Osteoblast (primary cell): ENCODE measurements around the gene ZNF813. TPM values are rescaled to one million over a fixed set of nuclear protein-coding genes. Genes with fewer than 3 reads are reported as not detected.
"Not testable (repeated sequence)": the region's sequence is repeated elsewhere in the genome, so short reads cannot be mapped to it uniquely, and the experiment has no call there.

Experiments
- DNase-seq: peaks from one replicate; pipeline ENCODE4 v3.0.0; 2011; ENCODE audit warnings: low spot score, mixed read lengths; ENCODE audit not compliant: insufficient read length; ENCODE audit errors: missing footprints
- H2AFZ ChIP-seq: 2 replicates; pipeline ENCODE4 v1.6.0; 2011; ENCODE audit warnings: mild to moderate bottlenecking, low read length
- H3K27ac ChIP-seq: 2 replicates; pipeline ENCODE4 v1.5.1; 2011; ENCODE audit warnings: mild to moderate bottlenecking, low read depth, low read length, moderate library complexity
- H3K27me3 ChIP-seq: 2 replicates; pipeline ENCODE4 v1.6.0; 2012; ENCODE audit warnings: mild to moderate bottlenecking, control low read depth, inconsistent platforms, low read length, moderate library complexity; ENCODE audit not compliant: insufficient read depth
- H3K36me3 ChIP-seq: 2 replicates; pipeline ENCODE4 v1.5.1; 2011; ENCODE audit warnings: mild to moderate bottlenecking, low read length, control low read depth, moderate library complexity; ENCODE audit not compliant: insufficient read depth
- H3K4me1 ChIP-seq: 2 replicates; pipeline ENCODE4 v1.5.1; 2011; ENCODE audit warnings: mild to moderate bottlenecking, low read length, control low read depth, moderate library complexity; ENCODE audit not compliant: insufficient read depth
- H3K4me2 ChIP-seq: 2 replicates; pipeline ENCODE4 v1.6.0; 2011; ENCODE audit warnings: mild to moderate bottlenecking, low read length; ENCODE audit not compliant: insufficient read depth
- H3K4me3 ChIP-seq: fragments of 200-600 bp; sonication (generic); 3 replicates; pipeline ENCODE4 v1.5.1; 2012; ENCODE audit warnings: mild to moderate bottlenecking, low read length, inconsistent platforms; ENCODE audit not compliant: insufficient read depth
- H3K79me2 ChIP-seq: 2 replicates; pipeline ENCODE4 v1.6.0; 2012; ENCODE audit warnings: mild to moderate bottlenecking, low read length, control low read depth, inconsistent platforms; ENCODE audit not compliant: insufficient read depth
- H3K9me3 ChIP-seq: 2 replicates; pipeline ENCODE4 v1.5.1; 2011; ENCODE audit warnings: low read depth, low read length, control low read depth
- H4K20me1 ChIP-seq: 2 replicates; pipeline ENCODE4 v1.6.0; 2012; ENCODE audit warnings: mild to moderate bottlenecking, low read length, control low read depth; ENCODE audit not compliant: insufficient read depth
- total RNA-seq: library from RNA; depleted of rRNA; stranded (reverse); fragments of >200 nt; gene quantifications from 2 replicates; pipeline ENCODE4 v1.2.3, GENCODE V29; 2012
- TF ChIP-seq, protein P1 (sequence below): IDR thresholded peaks from 2 replicates; pipeline ENCODE4 v1.5.1; 2011; ENCODE audit warnings: mild to moderate bottlenecking, low read depth, low read length, moderate library complexity; ENCODE audit errors: extremely low read depth

Gene ZNF813
- total RNA-seq, 1 donor, result 3.6 TPM

DNA sequence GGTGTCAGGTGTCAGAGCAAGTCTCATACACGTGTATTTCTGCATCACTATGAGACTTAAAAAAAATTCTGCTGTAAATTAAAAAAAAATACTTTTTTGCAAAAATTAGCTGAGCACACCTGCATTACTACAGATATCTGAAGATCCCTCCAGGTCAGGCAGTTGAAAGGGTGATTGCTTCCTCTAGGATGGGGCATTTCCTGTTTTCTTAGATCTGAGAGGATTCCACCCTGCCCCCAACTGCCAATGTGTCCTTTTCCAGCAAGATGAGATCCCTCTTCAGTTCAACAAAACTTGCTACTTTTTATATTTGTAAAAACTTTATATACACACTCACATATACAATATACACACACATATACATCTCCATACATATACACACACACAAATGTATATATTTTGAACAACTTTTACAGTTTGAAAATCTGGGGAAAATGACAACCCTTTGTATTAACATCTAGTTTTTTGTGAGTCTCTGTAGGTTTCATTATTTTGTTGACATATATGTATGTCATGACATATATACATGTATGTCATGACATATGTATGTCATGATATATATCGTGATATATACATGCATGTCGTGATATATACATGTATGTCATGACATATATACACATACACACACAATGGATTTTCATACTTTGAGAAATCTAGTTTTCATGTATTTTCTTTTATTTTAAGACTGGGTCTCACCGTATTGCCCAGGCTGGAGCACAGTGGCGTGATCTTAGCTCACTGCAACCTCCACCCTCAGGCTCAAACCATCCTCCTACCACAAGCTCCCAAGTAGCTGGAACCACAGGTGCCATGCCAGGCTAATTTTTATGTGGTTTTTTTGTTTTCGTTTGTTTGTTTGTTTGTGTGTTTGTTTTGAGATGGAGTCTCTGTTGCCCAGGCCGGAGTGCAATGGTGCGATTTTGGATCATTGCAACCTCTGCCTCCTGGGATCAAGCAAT lies 17.8 kb downstream of the ZNF813 start:
- no peak overlapping the region for H2AFZ ChIP-seq
- TF ChIP-seq, protein P1, sequence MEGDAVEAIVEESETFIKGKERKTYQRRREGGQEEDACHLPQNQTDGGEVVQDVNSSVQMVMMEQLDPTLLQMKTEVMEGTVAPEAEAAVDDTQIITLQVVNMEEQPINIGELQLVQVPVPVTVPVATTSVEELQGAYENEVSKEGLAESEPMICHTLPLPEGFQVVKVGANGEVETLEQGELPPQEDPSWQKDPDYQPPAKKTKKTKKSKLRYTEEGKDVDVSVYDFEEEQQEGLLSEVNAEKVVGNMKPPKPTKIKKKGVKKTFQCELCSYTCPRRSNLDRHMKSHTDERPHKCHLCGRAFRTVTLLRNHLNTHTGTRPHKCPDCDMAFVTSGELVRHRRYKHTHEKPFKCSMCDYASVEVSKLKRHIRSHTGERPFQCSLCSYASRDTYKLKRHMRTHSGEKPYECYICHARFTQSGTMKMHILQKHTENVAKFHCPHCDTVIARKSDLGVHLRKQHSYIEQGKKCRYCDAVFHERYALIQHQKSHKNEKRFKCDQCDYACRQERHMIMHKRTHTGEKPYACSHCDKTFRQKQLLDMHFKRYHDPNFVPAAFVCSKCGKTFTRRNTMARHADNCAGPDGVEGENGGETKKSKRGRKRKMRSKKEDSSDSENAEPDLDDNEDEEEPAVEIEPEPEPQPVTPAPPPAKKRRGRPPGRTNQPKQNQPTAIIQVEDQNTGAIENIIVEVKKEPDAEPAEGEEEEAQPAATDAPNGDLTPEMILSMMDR, result no peak

DNA sequence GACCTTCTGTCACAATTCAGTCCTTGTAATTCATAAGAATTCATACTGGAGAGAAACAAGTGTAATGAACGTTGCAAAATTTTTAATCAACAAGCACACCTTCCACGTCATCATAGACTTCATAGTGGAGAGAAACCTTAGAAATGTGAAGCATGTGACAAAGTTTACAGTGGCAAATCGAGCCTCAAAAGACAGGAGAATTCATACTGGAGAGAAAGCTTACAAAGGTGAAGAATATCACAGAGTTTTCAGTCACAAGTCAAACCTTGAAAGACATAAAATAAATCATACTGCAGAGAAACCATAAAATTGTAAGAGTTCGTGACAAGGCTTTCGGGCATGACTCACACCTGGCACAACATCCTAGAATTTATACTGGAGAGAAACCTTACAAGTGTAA lies 24.6 kb downstream of the ZNF813 start:
- no peak overlapping the region for H3K4me3 ChIP-seq
- peaks cover 20% of the 10 kb centered on the region for H3K36me3 ChIP-seq
- peaks cover 11% of the 10 kb centered on the region for H3K9me3 ChIP-seq
- H3K79me2 ChIP-seq, result no peaks in the 10 kb centered on the region
- no peak for DNase-seq
- no peaks in the 10 kb centered on the region for H3K4me1 ChIP-seq
- no peak overlapping the region for H2AFZ ChIP-seq
- no peaks in the 10 kb centered on the region for H4K20me1 ChIP-seq
- H3K27ac ChIP-seq, result no peak overlapping the region
- TF ChIP-seq, protein P1, result no peak
- H3K4me2 ChIP-seq, result no peak overlapping the region
- H3K27me3 ChIP-seq, result no peaks in the 10 kb centered on the region

More for the DNA sequence above, 17.8 kb downstream of the ZNF813 start:
- Histone ChIP-seq H3K4me3 (no peak overlapping the region), H3K27ac (no peak overlapping the region), H3K27me3 (no peaks in the 10 kb centered on the region), H3K36me3 (peaks cover 14% of the 10 kb centered on the region), H3K9me3 (peaks cover 4% of the 10 kb centered on the region), H4K20me1 (no peaks in the 10 kb centered on the region), H3K4me1 (no peaks in the 10 kb centered on the region), H3K4me2 (no peak overlapping the region), H3K79me2 (no peaks in the 10 kb centered on the region)
- DNase-seq, result no peak

DNA sequence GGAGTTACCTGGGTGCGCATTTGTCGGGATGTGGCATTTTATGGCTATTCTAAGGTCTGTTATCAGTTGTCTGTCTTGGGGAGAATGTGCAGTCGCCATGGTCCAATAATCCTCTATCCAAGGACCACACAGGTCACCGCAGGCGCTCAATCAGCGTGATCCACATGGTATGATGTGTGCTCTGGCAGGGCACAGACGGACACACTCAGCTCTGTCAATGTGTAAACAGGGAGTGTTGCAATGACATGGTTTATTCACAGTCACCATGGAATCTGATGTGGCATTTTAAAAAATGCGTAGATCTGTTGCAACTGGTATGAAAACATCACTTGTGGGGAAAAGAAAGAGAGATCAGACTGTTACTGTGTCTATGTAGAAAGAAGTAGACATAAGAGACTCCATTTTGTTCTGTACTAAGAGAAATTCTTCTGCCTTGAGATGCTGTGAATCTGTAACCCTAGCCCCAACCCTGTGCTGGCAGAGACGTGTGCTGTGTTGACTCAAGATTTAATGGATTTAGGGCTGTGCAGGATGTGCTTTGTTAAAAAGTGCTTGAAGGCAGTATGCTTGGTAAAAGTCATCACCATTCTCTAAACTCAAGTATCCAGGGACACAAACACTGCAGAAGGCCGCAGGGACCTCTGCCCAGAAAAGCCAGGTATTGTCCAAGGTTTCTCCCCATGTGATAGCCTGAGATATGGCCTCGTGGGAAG lies 29.9 kb downstream of the ZNF813 start:
- not testable (repeated sequence) for H3K4me2 ChIP-seq, H3K27me3 ChIP-seq, H3K79me2 ChIP-seq, H3K4me1 ChIP-seq, H3K9me3 ChIP-seq, H4K20me1 ChIP-seq, H3K27ac ChIP-seq, DNase-seq, H3K36me3 ChIP-seq, H2AFZ ChIP-seq, H3K4me3 ChIP-seq

DNA sequence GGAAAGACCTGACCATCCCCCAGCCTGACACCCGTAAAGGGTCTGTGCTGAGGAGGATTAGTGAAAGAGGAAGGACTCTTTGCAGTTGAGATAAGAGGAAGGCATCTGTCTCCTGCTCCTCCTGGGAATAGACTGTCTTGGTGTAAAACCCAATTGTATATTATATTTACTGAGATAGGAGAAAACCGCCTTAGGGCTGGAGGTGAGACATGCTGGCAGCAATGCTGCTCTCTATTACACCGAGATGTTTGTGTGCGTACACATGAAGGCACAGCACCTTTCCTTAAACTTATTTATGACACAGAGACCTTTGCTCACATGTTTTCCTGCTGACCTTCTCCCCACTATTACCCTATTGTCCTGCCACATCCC lies 30.5 kb downstream of the ZNF813 start:
- DNase-seq, H3K9me3 ChIP-seq, H3K27ac ChIP-seq, H2AFZ ChIP-seq, H3K4me1 ChIP-seq, H3K4me3 ChIP-seq, H3K4me2 ChIP-seq, H3K79me2 ChIP-seq, H4K20me1 ChIP-seq, H3K36me3 ChIP-seq, H3K27me3 ChIP-seq: not testable (repeated sequence)

DNA sequence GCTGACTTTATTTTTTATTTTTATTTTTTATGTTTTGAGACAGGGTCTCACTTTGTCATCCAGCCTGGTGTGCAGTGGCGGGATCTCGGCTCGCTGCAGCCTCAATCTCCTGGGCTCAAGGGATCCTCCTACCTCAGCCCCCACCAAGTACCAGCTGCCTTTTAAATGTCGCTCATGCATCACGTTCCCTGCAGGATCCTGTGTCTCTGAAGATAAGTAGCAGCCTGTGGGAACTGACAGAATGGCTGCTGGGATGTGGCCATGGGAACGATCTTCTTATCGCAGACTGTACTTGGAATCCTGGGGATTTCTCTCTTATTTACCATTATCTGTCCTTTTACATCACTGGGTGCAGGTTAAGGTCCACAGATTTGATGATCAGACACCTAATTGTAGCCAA lies 35.6 kb downstream of the ZNF813 start:
- H4K20me1 ChIP-seq, H3K79me2 ChIP-seq, H3K36me3 ChIP-seq, H3K4me3 ChIP-seq, DNase-seq, H3K9me3 ChIP-seq, H2AFZ ChIP-seq, H3K4me2 ChIP-seq, H3K27me3 ChIP-seq, H3K27ac ChIP-seq: not testable (repeated sequence)
- H3K4me1 ChIP-seq, result peaks cover 17% of the 10 kb centered on the region

DNA sequence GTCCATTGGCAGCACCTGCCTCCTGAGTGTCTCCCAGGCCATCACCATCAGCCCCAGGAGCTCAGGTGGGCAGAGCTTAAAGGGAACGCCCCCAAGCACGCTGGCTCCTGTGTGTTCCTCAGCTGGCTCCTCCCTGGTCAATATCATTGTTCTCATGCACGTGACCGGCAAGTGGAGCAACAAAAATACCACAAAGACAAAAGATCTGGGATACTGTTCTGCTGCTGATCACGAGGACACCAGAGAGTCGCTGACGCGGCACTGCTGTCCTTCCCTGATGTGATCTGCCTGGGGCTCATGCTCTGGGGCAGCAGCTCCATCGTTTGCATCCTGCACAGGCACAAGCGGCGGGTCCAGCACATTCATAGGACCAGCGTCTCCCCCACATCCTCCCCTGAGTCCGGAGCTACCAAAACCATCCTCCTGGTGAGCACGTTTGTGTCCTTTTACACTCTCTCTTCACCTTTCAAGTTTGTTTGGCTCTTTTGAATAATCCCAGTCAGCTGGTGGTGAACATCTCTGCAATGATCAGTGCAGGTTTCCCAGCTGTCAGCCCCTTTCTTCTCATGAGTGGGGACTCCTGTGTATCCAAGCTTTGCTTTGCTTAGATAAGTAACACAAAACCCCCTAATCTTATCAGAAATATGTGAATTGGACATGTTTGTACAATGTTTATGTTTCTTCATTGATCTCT lies 36.3 kb downstream of the ZNF813 start:
- H3K27me3 ChIP-seq, H3K36me3 ChIP-seq, H3K79me2 ChIP-seq, H3K4me3 ChIP-seq, H2AFZ ChIP-seq, DNase-seq, H4K20me1 ChIP-seq, H3K27ac ChIP-seq, H3K9me3 ChIP-seq: not testable (repeated sequence)
- Histone ChIP-seq H3K4me1 (peaks cover 24% of the 10 kb centered on the region), H3K4me2 (peak overlapping the region; percentile 86)
